Cardiac septum (tissue), 1 donor: ENCODE measurements around the gene DCDC1. TPM values are rescaled to one million over a fixed set of nuclear protein-coding genes. Genes with fewer than 3 reads are reported as not detected.

Experiments
- DNase-seq: peaks from one replicate; pipeline ENCODE4 v3.0.0-alpha.2; 2020; ENCODE audit warnings: low spot score
- intact Hi-C: fragments of 100-400 bp; cut with DNase I; formaldehyde crosslinking; loops from one replicate; pipeline ENCODE4 v1.14.0; 2022
- total RNA-seq: library from RNA; stranded (reverse); fragmentation: NEBNext Ultra II Directional; extraction: Animal tissue kit (Norgen Biotek cat#: 25700); gene quantifications from one replicate; pipeline ENCODE4 v1.2.1, GENCODE V29; 2021
- donor health status: DM: no; HTN: no; CAD: no.

DCDC1 gene
- total RNA-seq, 1 donor from 2014 or later: not detected

DNA sequence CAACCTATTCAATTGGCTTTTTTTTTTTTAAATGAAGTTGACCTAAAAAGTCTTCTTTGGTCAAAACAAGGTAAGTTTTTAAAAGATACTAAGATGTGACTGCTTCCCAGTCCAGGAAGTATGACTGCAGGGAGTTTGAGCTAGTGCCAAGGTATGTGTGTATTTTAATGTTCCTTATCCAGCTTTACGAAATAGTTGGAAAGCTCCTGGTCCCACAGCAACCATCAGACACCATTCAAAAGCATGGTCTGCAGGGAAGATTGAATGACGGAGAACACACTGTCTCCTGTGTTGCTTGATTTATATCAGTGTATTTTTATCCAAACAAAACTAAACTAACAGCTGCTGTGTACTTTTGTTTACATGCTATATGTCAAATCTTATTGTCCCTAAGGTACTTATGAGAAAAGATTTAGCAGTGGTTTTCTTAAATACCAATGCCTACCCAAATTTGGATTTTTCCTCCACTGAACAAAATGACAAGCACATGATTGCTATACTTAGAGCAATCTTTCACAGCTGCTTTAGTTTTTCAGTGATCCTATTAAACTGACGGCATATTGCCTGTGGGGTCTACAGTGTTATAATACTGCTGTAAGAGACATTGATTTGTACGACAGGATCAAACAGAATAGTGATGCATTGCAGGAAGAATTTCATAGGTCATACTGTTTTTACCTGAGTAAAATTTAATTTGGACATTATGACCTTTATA lies 122.9 kb downstream of the DCDC1 start:
- DNase-seq: no peak

DNA sequence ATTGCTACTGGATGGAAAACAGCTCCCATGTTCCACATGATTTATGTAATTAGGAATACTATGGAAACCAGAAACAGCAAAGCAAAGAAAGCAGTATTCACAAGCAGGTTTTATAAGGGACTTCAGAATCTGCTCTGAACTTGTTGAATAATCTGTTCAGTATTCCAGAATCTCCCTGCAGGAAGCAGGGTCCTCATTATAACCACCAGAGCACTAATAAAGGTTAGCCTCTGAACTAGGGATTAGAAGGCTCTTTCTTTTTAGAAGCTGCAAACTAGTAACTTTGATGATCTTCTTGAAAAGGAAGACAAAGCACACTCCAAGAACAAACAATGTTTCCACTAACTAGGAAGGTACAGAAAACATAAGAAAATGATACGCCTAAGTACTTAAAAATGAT lies 125.8 kb downstream of the DCDC1 start:
- intact Hi-C loops: loop anchor here (5.0 to 10.0 kb wide), 2 partner anchors 721 to 929 kb away; no protein-coding TSS in a partner anchor
- no peak for DNase-seq

More for the DNA sequence above, 122.9 kb downstream of the DCDC1 start:
- intact Hi-C loops: loop anchor here (10.0 kb wide), 1 partner anchor 718 kb away; no protein-coding TSS in a partner anchor

DNA sequence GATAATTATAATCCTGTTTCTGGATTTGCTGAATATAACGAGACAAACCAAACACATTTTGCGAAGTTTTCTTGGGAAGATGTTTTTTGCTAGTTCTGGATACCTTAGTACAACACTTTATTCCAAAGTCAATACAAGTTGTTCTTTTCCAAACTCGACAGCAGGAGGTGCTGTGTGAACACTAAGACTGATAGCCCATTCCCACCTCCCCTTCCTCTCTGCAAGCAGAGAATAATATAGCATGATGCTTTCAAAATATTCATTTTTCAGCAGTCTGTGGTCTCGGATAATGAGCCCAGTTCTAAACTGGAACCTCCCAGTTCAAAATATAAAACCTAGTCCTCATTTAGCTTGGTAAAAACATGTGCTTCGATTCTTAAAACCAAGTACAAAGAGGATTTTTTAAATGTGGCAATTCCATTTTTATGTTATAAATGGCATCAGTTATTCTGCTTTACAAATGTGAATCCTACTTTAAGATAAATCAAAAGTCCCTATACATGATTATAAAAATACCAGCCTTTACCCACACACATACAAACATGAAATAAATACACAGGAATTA lies 129.1 kb downstream of the DCDC1 start:
- DNase-seq: no peak
- intact Hi-C loops: loop anchor here (5.0 to 10.0 kb wide), 2 partner anchors 724 to 932 kb away; no protein-coding TSS in a partner anchor

DNA sequence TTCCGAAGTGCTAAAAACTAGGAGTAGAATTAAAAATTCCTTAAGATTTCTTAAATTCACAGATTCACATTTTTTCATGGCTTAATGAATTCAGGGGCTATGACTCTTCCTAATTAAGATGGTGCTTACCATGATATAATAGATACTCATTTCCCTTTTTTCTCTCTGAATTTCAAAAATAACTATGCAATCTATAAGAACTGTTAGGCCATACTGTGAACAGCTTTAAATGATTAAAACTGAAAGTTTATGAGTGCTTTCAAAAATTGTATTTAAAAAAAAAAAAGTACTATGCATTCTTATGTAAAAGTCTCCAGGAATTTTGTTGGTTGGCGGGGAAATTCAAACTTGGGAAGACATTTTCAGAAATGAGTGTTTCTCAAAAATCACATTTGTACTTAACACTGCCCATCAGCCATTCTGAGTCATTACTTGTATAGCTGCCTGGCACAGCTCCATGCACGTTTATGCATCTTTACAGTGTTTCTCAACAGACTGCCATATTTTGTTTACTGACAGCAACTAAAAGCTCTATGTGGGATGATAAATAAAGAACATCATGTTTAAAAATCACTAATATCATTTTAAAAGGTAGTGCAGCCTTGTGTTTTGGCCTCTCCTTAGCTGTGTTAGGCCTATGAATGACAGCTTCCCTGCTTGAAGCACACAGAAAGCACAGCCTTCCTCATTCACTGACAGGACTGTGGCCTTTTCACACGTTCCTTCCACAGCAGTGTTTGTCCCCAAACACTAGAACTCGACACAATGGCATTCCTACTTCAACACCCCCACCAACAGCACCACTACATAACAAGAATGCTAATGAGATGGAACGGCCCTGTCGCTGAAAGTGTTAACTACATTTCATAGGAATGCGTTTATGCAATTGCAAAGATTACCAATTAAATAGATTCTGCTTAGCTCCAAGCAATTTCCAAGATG lies 131.4 kb downstream of the DCDC1 start:
- intact Hi-C loops: no loop called here
- DNase-seq: no peak

DNA sequence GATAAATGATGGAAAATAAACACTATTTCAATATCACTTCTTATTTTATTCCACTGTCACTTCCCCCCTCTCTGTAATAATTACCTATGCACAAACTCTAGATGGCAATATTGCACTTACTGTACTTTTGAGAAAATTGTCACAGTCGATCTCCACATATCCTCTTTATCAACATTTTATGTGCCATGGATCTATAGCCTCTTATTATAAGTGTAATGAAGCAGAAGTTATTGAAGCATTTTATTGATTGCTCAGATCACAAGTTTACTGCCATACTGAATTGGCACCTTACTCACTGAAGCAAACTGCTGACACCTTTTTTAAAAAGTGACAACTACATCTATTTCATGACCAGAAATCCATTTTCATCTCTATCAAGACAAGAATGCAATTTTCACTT lies 133.4 kb downstream of the DCDC1 start:
- intact Hi-C loops: no loop called here
- no peak for DNase-seq

DNA sequence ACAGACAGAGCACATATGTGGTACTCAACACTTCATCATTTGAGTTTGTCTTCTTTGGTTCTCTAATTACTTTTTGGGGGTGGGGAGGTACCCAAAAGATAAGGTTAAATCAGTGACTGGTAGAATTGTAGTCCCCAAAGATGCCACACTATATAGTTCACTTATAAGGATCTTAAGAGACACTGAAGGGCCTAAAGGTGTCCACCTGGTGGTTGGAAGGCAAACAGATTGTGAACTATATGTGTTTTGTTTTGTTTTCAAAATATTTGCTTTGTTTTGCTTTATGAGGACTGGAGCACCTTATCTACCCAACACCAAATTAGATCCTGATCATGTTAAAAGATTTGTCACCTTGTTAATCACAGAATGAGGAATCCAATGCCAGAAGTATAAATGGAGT lies 136.1 kb downstream of the DCDC1 start:
- DNase-seq: no peak
- intact Hi-C loops: no loop called here

DNA sequence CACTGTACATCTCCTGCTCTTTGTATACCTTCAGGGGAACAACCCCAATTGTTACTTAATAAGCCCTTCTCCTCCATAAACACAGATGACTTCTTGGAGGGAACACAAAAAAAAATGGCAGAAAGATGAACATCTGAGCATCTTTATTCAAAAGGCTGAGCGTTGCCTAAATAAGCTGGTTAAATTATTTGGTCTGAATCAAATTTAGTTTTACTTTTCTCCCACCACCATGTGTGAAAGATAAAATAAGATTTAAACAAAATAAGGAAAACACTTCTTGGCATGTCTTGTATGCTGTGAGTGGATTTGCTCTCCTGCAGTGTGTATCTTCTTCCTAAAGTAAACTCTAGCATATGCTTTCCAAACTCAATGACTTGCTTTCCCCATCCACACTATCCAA lies 137.9 kb downstream of the DCDC1 start:
- intact Hi-C loops: no loop called here
- DNase-seq: no peak

DNA sequence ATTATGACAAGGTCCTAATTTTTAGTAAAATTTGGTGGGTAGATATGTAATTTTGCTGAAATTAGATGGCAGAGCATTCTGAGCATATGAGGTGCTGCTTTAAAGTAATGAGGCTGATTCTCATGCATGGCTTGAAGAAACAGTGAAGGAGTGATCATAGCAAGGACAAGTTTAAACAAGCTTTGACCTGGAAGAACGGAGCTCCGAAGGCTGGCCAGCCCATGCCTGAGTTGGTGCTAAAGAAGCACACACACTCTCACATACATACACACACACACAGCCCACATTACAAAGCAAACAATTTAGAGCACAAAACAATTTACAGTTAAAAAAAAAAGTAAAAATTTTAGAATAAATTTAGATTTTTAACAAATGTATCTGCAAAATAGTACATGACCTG lies 150.7 kb downstream of the DCDC1 start:
- intact Hi-C loops: no loop called here
- DNase-seq: no peak

DNA sequence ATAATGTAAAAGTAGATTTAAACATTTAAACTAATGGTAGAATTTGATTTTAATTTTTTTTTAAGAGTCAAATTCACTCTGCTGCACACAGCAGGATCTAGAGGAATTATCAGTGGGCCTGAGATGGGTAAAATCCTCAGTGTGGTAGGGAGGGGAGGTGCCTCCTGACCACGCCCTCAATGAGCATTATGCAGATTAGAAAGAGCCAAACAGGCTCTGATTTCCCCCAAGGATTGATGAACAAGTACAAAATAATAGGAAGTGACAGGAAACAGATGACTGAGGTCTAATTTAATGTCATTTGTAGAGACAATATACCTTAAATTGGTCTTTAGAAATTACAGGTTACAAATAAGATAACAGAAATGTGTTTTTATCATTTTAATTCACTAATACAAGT lies 155.2 kb downstream of the DCDC1 start:
- no peak for DNase-seq

DNA sequence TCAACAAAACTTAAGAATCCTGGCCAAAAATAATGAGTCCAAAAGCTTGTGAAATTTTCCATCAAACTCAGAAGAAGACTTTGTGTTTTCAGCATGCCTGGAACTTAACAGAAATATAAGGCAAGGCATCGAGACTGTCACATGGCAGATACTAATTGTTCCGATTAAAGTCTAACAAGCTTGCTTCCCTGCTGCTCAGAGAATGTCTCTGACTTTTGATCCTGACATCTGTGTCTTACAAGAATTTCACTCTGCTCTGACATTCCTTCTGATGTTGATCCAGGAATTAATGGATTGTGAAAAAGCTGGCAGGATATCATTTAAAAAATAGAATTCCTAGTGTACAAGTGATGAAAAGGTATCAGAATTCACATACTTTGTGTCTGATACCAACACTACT lies 170.2 kb downstream of the DCDC1 start:
- DNase-seq: no peak
- intact Hi-C loops: no loop called here

More for the DNA sequence above, 155.2 kb downstream of the DCDC1 start:
- intact Hi-C loops: no loop called here

DNA sequence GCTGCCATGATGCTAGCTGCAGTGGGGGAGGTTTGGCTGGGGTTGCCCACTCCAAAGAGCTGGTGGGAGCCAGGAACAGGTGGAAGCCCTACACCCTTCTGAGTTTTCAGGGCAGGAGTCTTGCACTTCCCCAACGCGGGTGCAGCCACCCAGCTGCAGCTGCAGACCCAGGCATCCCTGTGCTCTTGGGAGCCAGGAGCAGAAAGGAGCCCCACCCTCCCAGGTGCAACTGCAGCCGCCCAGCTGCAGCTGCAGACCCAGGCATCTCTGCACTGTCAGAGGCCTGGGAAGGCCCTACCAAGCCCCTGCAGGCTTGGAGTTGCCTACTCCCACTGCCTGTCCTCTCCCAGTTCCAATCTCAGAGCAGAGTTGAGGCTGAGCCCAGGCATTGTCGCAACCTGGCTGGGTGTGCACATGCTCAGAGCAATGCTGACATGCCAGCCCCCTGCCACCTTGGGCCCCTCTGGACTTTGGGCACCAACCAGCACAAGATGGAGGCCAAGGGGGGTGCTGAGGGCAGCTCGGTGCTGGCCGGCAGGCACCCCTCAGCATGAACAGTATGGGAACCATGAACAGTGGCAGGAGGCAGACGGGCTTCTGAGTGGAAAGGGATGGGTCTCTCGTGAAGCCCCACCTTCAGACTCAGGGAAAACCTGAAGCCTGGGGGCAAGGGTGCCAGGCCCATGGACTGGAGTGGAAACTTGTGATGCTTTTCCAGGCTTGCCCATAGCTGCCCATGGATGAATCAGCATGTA lies 195.4 kb downstream of the DCDC1 start:
- DNase-seq: no peak
- intact Hi-C loops: no loop called here

DNA sequence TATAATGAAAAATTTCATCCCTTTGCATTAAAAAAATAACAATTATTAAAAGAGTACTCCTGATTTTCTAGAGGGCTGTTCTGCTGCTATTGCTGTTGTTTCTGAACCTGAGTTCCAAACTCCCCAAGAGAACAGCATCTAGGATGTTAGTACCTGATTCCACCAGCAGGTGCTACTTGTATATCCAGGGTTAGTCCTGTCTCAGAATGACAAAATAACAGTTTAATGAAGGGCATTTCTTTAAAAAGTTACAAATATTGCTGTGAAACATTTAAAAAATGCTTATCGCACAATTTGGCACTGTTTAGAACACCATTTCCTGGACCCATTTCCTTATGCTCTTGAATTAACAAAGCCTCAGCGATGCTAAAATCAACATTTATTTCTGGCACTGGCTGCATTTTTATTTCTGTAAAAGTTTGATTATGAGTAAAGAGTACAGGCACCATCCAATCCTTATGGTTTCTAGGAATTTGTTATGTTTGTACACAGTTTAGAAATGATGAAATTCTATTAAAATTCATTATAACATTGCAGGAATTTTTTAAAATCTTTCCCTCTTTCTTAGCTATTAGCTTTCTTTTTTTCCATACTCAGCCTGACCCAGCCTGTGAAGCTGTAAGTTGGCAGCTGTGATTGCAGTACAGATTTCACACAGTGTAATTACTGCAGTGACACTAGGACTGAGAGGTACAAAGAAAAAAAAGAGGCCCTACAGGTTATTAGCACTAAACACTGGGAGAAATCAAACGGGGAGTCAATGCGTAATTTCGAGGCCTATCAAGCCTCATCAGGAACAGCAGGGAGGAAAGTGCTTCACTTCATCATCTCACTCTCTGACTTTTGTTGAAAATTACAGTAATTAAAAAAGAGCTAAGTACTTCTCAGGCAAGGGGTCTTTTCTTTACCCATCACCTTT lies 208.8 kb downstream of the DCDC1 start:
- intact Hi-C loops: no loop called here

DNA sequence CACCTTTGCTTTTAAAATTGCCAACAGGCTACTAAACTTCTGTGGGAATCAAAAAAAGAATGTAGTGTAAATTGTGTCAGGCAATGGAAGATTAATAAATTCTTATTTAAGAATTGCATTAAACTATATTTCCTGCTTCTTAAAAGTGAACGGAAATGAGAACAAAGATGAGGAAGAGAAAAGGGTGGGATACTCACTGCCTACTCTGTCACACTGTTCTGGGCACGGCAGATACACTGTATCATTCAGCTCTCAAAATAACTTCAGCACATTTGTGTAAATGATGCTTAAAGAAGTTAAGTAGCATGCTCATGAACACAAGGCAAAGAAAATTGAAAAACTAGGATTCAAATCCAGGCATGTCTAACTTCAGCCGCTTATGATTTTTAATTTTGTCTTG lies 218.7 kb downstream of the DCDC1 start:
- no peak for DNase-seq
- intact Hi-C loops: no loop called here

More for the DNA sequence above, 208.8 kb downstream of the DCDC1 start:
- DNase-seq: no peak

DNA sequence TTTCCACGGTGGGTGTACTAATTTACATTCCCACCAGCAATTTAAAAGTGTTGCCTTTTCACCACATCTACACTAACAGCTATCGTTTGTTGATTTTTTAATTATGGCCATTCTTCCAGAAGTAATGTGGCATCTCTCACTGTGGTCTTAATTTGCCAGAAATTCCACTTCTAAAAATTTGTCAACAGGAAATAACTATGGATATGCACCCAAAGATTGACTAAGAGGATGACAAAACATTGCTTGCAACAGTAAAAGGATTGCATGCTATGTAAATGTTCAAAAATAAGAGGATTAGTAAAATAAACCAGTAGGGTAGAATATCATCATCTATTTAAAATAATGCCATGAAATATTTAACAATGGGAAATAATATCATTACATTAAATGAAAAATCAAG lies 219.5 kb downstream of the DCDC1 start:
- intact Hi-C loops: no loop called here
- DNase-seq: no peak

DNA sequence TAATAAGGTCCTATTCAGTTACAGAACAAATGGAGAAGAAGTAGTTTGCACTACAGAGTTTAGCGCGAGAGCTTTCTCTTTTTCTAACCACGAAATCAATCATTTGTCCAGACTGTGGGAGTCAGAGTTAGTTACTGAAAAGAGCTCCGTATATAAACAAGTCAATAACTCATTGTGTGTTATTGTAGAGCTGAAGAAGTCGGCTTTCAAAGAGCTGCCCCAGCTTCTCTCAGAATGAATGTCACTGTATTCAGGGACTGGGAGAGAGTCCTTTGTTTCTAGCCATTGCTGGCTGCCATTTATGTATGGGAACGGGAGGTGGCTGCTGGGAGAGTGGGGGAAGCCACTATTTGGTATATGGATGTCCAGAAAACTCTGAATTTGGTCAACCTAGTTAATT lies 227.8 kb downstream of the DCDC1 start:
- intact Hi-C loops: no loop called here
- no peak for DNase-seq

DNA sequence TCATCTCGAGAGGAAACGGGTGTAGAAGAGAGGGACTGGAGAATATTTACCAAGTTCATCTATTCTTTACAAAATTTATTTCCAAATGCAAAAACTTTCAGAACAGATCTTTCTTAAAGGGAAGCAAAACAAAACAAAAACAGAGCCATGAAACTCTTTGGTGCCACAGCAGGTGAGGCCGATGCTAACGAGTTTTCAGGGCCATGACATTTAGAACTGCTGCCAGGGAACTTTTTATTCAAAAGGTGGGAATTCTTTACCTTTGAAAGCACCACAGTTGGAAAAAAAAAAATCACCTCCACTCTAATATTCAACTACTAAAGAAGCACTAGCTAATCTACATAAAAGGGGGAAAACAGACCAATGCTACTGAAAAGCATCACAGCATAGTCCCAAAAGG lies 230.1 kb downstream of the DCDC1 start:
- intact Hi-C loops: no loop called here
- DNase-seq: no peak

DNA sequence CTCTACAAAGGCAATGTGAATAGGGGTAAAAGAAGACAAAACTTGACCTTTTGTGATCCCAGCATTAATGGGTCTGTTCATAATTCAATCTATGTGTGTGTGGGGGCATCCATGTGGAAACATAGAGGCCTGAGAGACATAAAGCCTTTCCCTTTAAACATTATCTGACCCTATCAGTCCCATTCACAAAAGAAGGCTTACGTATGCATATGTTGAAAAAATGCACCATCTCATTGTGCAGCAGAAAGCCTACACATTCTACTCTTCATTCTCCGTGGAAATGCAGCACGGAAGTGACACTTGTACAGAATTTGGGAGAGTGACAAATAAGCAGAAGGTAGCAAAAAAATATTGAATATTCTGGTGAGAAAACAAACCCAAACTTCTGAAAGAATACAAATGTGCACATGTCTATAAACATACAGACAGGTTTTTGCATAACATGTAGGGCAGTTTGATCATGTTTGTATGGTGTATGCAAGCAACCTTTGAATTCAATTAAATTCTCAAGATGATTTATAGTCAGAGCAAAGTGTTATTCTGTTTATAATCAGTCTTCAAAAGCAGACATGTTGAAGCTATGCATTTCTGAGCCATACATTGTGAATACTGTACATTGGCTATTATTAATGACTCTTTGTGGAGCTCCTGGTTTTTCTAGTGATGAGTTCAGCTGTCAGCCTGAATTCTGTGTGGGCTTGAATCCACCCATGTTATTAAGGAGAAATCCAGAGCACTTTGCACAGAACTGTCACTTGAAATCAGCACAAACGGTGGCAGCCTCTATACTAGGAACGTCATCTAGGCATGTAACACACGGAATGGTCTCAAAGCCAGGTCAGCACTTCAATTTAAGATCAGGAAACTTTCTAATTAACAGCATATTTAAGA lies 236.8 kb downstream of the DCDC1 start:
- intact Hi-C loops: no loop called here
- DNase-seq: no peak

DNA sequence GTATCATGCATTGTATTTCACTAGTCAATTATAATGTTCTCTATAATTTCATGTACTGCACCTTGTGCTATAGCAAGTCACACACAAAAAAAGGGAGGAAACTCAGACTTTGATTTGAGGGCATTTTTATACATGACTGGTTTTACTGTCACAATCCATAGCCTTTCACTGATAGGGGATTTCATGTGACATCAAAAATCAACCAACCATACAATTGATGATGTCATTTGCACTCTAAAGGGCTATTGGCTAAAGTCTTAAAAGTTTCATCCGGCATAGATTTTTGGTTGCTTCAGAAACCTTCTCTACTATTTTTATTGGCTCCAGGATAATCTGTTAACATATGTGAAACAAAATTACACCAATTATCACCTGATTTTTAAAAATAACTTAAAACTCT lies 237.8 kb downstream of the DCDC1 start:
- intact Hi-C loops: no loop called here
- no peak for DNase-seq
